Neuronal stem cell (in vitro differentiated cells): ENCODE data around the gene PDZD2.

Source experiments
- DNase-seq: peaks from one replicate; pipeline ENCODE4 v3.0.0-alpha.2; 2013; ENCODE audit warnings: low spot score
- H2AFZ ChIP-seq: one replicate; pipeline ENCODE4 v1.6.1; 2013; ENCODE audit warnings: mild to moderate bottlenecking, low read length, inconsistent platforms
- H2AK5ac ChIP-seq: 2 replicates; pipeline ENCODE4 v1.6.1; 2013; ENCODE audit warnings: low read depth, mild to moderate bottlenecking, inconsistent platforms, low read length, moderate library complexity, mixed read lengths
- H2BK120ac ChIP-seq: 2 replicates; pipeline ENCODE4 v1.6.1; 2013; ENCODE audit warnings: low read depth, mild to moderate bottlenecking, inconsistent platforms, low read length, moderate library complexity, mixed read lengths
- H2BK12ac ChIP-seq: one replicate; pipeline ENCODE4 v1.6.1; 2013; ENCODE audit warnings: low read length, inconsistent platforms
- H2BK15ac ChIP-seq: 2 replicates; pipeline ENCODE4 v1.6.1; 2013; ENCODE audit warnings: mild to moderate bottlenecking, low read length, inconsistent platforms, mixed read lengths
- H2BK5ac ChIP-seq: one replicate; pipeline ENCODE4 v1.6.1; 2013; ENCODE audit warnings: inconsistent platforms, mild to moderate bottlenecking, low read length, moderate library complexity
- H3K14ac ChIP-seq: one replicate; pipeline ENCODE4 v1.6.1; 2013; ENCODE audit warnings: low read length, inconsistent platforms
- H3K18ac ChIP-seq: 2 replicates; pipeline ENCODE4 v1.6.1; 2013; ENCODE audit warnings: low read length, inconsistent platforms
- H3K23ac ChIP-seq: 2 replicates; pipeline ENCODE4 v1.6.1; 2013; ENCODE audit warnings: low read depth, mild to moderate bottlenecking, mixed read lengths, low read length, inconsistent platforms; ENCODE audit not compliant: poor library complexity
- H3K27ac ChIP-seq: replicated peaks from 3 replicates; pipeline ENCODE4 v1.5.1; 2013; ENCODE audit warnings: low read length, inconsistent platforms
- H3K27me3 ChIP-seq, 3 experiments: 2 replicates each; pipeline ENCODE4 v1.6.1; 2013; ENCODE audit warnings: low read length in 3 of 3, mild to moderate bottlenecking in 2 of 3, inconsistent platforms in 1 of 3, low read depth in 1 of 3, mixed read lengths in 1 of 3, moderate library complexity in 1 of 3; ENCODE audit not compliant: control insufficient read depth in 3 of 3, insufficient read depth in 3 of 3
- H3K36me3 ChIP-seq, 2 donors: replicated peaks in 1 of 2; 2 replicates each; pipeline ENCODE4 v1.6.1; 2013; ENCODE audit warnings: low read length in 2 of 2; ENCODE audit not compliant: control insufficient read depth in 2 of 2, insufficient read depth in 2 of 2
- H3K4ac ChIP-seq: 2 replicates; pipeline ENCODE4 v1.6.1; 2013; ENCODE audit warnings: inconsistent platforms, mild to moderate bottlenecking, low read length, moderate library complexity
- H3K4me1 ChIP-seq, 2 donors: 1 replicate in 1 of 2; 2 replicates in 1 of 2; pipeline ENCODE4 v1.6.1; 2013; ENCODE audit warnings: low read length in 2 of 2, low read depth in 1 of 2; ENCODE audit not compliant: control insufficient read depth in 2 of 2, insufficient read depth in 1 of 2
- H3K4me2 ChIP-seq: one replicate; pipeline ENCODE4 v1.6.1; 2013; ENCODE audit warnings: mild to moderate bottlenecking, low read length, inconsistent platforms; ENCODE audit not compliant: insufficient read depth, poor library complexity, severe bottlenecking
- H3K4me3 ChIP-seq, 2 donors: 2 replicates each; pipeline ENCODE4 v1.5.1; 2013; ENCODE audit warnings: low read length in 2 of 2, mild to moderate bottlenecking in 2 of 2, inconsistent platforms in 1 of 2, moderate library complexity in 1 of 2
- H3K79me1 ChIP-seq: one replicate; pipeline ENCODE4 v1.6.1; 2013; ENCODE audit warnings: low read depth, mild to moderate bottlenecking, inconsistent platforms, low read length, moderate library complexity
- H3K9ac ChIP-seq: one replicate; pipeline ENCODE4 v1.6.1; 2013; ENCODE audit warnings: mild to moderate bottlenecking, low read depth, low read length, inconsistent platforms; ENCODE audit not compliant: poor library complexity
- H3K9me3 ChIP-seq, 2 donors: replicated peaks in 1 of 2; 2 replicates each; pipeline versions ENCODE3 to v1.6.1; 2013; ENCODE audit warnings: low read length in 2 of 2, mild to moderate bottlenecking in 2 of 2, inconsistent platforms in 1 of 2, low read depth in 1 of 2, mixed read lengths in 1 of 2, moderate library complexity in 1 of 2; ENCODE audit not compliant: control insufficient read depth in 2 of 2, insufficient read depth in 1 of 2
- H4K8ac ChIP-seq: one replicate; pipeline ENCODE4 v1.6.1; 2013; ENCODE audit warnings: low read depth, mild to moderate bottlenecking, inconsistent platforms, low read length, moderate library complexity
- H4K91ac ChIP-seq: one replicate; pipeline ENCODE4 v1.6.1; 2013; ENCODE audit warnings: low read length, low read depth, mild to moderate bottlenecking, inconsistent platforms; ENCODE audit not compliant: poor library complexity
- WGBS, 2 donors: extraction: QIAGEN DNeasy Blood & Tissue Kit; methylation state at CpG; one replicate each; pipeline ENCODE4 v1.1.7; 2013; ENCODE audit warnings: missing lambda C conversion rate in 2 of 2, mixed read lengths in 1 of 2; ENCODE audit not compliant: insufficient read length in 2 of 2, insufficient replicate concordance in 1 of 2; ENCODE audit errors: extremely low coverage in 2 of 2; 5-methylcytosine and 5-hydroxymethylcytosine counted together

PDZD2 gene

GRCh38 chr5:32044434-32044833 lies 405.5 kb downstream of the PDZD2 start:
- no peak overlapping the region for H3K23ac ChIP-seq
- no peaks in the 10 kb centered on the region for H3K36me3 ChIP-seq
- H3K27me3 ChIP-seq: no peaks in the 10 kb centered on the region
- no peak overlapping the region for H2BK120ac ChIP-seq
- no peak overlapping the region for H2BK15ac ChIP-seq
- peaks cover 2 to 16% of the 10 kb centered on the region in 2 donors for H3K4me1 ChIP-seq
- H3K14ac ChIP-seq: no peak overlapping the region
- no peak overlapping the region for H3K4ac ChIP-seq
- no peak overlapping the region for H4K8ac ChIP-seq
- H2AFZ ChIP-seq: no peak overlapping the region
- no peak overlapping the region for H2BK5ac ChIP-seq
- no peaks in the 10 kb centered on the region for H3K79me1 ChIP-seq
- no peak overlapping the region for H3K4me3 ChIP-seq
- no peak overlapping the region for H4K91ac ChIP-seq
- no peak overlapping the region for H3K9ac ChIP-seq
- no peak overlapping the region for H2BK12ac ChIP-seq
- no CpG with 5 or more reads among the region's 7 CpGs for WGBS, 2 donors
- no peak for DNase-seq
- H3K4me2 ChIP-seq: no peak overlapping the region
- no peak overlapping the region for H2AK5ac ChIP-seq
- H3K9me3 ChIP-seq: peaks cover 0 to 7% of the 10 kb centered on the region in 2 donors
- no peak overlapping the region for H3K18ac ChIP-seq
- no peak overlapping the region for H3K27ac ChIP-seq

- Histone ChIP-seq H2BK12ac (no peak overlapping the region), H3K4ac (no peak overlapping the region), H3K23ac (no peak overlapping the region), H3K36me3 (no peaks in the 10 kb centered on the region), H3K9ac (no peak overlapping the region), H4K8ac (no peak overlapping the region), H2BK15ac (no peak overlapping the region), H3K18ac (no peak overlapping the region), H3K4me3 (no peak overlapping the region), H3K4me1 (peaks cover 2 to 16% of the 10 kb centered on the region in 2 donors), H2AK5ac (no peak overlapping the region), H3K27ac (no peak overlapping the region), H2BK120ac (no peak overlapping the region), H3K9me3 (peaks cover 0 to 9% of the 10 kb centered on the region in 2 donors), H3K27me3 (no peaks in the 10 kb centered on the region), H3K79me1 (no peaks in the 10 kb centered on the region), H3K4me2 (no peak overlapping the region), H3K14ac (no peak overlapping the region), H2AFZ (no peak overlapping the region), H4K91ac (no peak overlapping the region), H2BK5ac (no peak overlapping the region)
- DNase-seq: no peak
These were observed 406.0 kb downstream of the PDZD2 start for GRCh38 chr5:32044939-32045338.

GRCh38 chr5:32047056-32047455 lies 408.1 kb downstream of the PDZD2 start:
- no CpG with 5 or more reads among the region's 4 CpGs for WGBS, 2 donors
- no peak overlapping the region for H2AK5ac ChIP-seq
- H3K14ac ChIP-seq: no peak overlapping the region
- H2BK12ac ChIP-seq: no peak overlapping the region
- H3K27me3 ChIP-seq: no peaks in the 10 kb centered on the region
- H3K4ac ChIP-seq: no peak overlapping the region
- no peak overlapping the region for H2BK120ac ChIP-seq
- H2AFZ ChIP-seq: no peak overlapping the region
- H3K4me2 ChIP-seq: no peak overlapping the region
- peaks cover 2 to 16% of the 10 kb centered on the region in 2 donors for H3K4me1 ChIP-seq
- no peak for DNase-seq
- H3K9ac ChIP-seq: no peak overlapping the region
- no peak overlapping the region for H3K27ac ChIP-seq
- H2BK15ac ChIP-seq: no peak overlapping the region
- H4K8ac ChIP-seq: no peak overlapping the region
- no peak overlapping the region for H3K18ac ChIP-seq
- H3K36me3 ChIP-seq: no peaks in the 10 kb centered on the region
- no peak overlapping the region for H3K4me3 ChIP-seq
- no peak overlapping the region for H4K91ac ChIP-seq
- no peak overlapping the region for H3K23ac ChIP-seq
- peaks cover 0 to 5% of the 10 kb centered on the region in 2 donors for H3K9me3 ChIP-seq
- no peaks in the 10 kb centered on the region for H3K79me1 ChIP-seq
- no peak overlapping the region for H2BK5ac ChIP-seq

GRCh38 chr5:32051796-32052195 lies 412.9 kb downstream of the PDZD2 start:
- H3K27me3 ChIP-seq: no peaks in the 10 kb centered on the region
- H3K18ac ChIP-seq: no peak overlapping the region
- H2BK15ac ChIP-seq: no peak overlapping the region
- H3K27ac ChIP-seq: no peak overlapping the region
- H2BK5ac ChIP-seq: no peak overlapping the region
- no peak overlapping the region for H3K4ac ChIP-seq
- no CpG with 5 or more reads among the region's 5 CpGs for WGBS, 2 donors
- H3K4me2 ChIP-seq: no peak overlapping the region
- no peak overlapping the region for H4K8ac ChIP-seq
- DNase-seq: no peak
- H3K4me1 ChIP-seq: no peaks in the 10 kb centered on the region
- H2BK12ac ChIP-seq: no peak overlapping the region
- H3K79me1 ChIP-seq: no peaks in the 10 kb centered on the region
- no peak overlapping the region for H3K4me3 ChIP-seq
- H2AK5ac ChIP-seq: no peak overlapping the region
- H2AFZ ChIP-seq: no peak overlapping the region
- no peak overlapping the region for H2BK120ac ChIP-seq
- H4K91ac ChIP-seq: no peak overlapping the region
- H3K36me3 ChIP-seq: no peaks in the 10 kb centered on the region
- peaks cover 0 to 10% of the 10 kb centered on the region in 2 donors for H3K9me3 ChIP-seq
- H3K23ac ChIP-seq: no peak overlapping the region
- H3K9ac ChIP-seq: no peak overlapping the region
- no peak overlapping the region for H3K14ac ChIP-seq
